Gastroesophageal sphincter (tissue), 4 donors: ENCODE results near the gene MTMR11. TPM values are rescaled to one million over a fixed set of nuclear protein-coding genes. Genes with fewer than 3 reads are reported as not detected.
"Not testable (repeated sequence)": the region's sequence is repeated elsewhere in the genome, so short reads cannot be mapped to it uniquely, and the experiment has no call there.

Experiments
- ATAC-seq: fragments of 150-250 bp; one replicate; pipeline ENCODE4 v1.9.1; 2016; ENCODE audit warnings: mild to moderate bottlenecking, moderate library complexity
- H3K27ac ChIP-seq, 4 donors: fragments of 200-600 bp; sonication (generic) in 3 of 4; 1 replicate in 3 of 4; 2 replicates in 1 of 4; pipeline ENCODE4 v1.5.1; 2016 to 2019
- H3K27me3 ChIP-seq: fragments of 200-600 bp; sonication (generic); one replicate; pipeline ENCODE4 v1.5.1; 2019
- H3K36me3 ChIP-seq, 2 donors: fragments of 200-600 bp; sonication (generic); one replicate each; pipeline ENCODE4 v1.5.1; 2019; ENCODE audit warnings: control low read depth in 1 of 2
- H3K4me1 ChIP-seq, 3 donors: fragments of 200-600 bp; sonication (generic); 1 replicate in 2 of 3; 2 replicates in 1 of 3; pipeline ENCODE4 v1.5.1; 2016 to 2019; ENCODE audit warnings: control low read depth in 2 of 3
- H3K4me3 ChIP-seq, 2 donors: fragments of 200-600 bp; sonication (generic); one replicate each; pipeline ENCODE4 v1.5.1; 2019; ENCODE audit warnings: mild to moderate bottlenecking in 1 of 2, moderate library complexity in 1 of 2
- H3K9me3 ChIP-seq, 3 donors: fragments of 200-600 bp; sonication (generic); one replicate each; pipeline ENCODE4 v1.5.1; 2017 to 2019; ENCODE audit warnings: control low read depth in 2 of 3
- EP300 ChIP-seq: sonication (generic); formaldehyde crosslinking; IDR thresholded peaks from one replicate; pipeline ENCODE4 v1.6.1; 2017; ENCODE audit warnings: antibody characterized with exemption, mild to moderate bottlenecking
- POLR2A ChIP-seq, 2 donors: fragments of 450-650 bp; IDR thresholded peaks; one replicate each; pipeline ENCODE4 v1.6.1; 2017; ENCODE audit warnings: antibody characterized with exemption in 2 of 2, mild to moderate bottlenecking in 2 of 2, moderate library complexity in 1 of 2
- POLR2AphosphoS5 ChIP-seq: sonication (generic); formaldehyde crosslinking; IDR thresholded peaks from one replicate; pipeline ENCODE4 v1.6.1; 2017; ENCODE audit warnings: antibody characterized with exemption
- WGBS, 2 donors: methylation state at CpG; one replicate each; pipeline ENCODE4 v1.1.5; 2018; ENCODE audit warnings: low coverage in 1 of 2; 5-methylcytosine and 5-hydroxymethylcytosine counted together
- total RNA-seq, 4 donors: library from RNA; depleted of rRNA; stranded (reverse); fragments of >200 nt; gene quantifications; one replicate each; pipeline ENCODE4 v1.1.0, GENCODE V29; 2016
- TF ChIP-seq, protein P1 (sequence below), 4 experiments: fragments of 200-600 bp in 2 of 4; fragments of 450-650 bp in 2 of 4; sonication (generic) in 1 of 4; IDR thresholded peaks; one replicate each; pipeline ENCODE4 v1.5.1; 2017 to 2019; ENCODE audit warnings: antibody characterized with exemption in 4 of 4, mild to moderate bottlenecking in 2 of 4, moderate library complexity in 2 of 4

The MTMR11 gene
- total RNA-seq, 4 donors from 2014 or later, result 10.6 to 20.6 (median 14.4) TPM

DNA sequence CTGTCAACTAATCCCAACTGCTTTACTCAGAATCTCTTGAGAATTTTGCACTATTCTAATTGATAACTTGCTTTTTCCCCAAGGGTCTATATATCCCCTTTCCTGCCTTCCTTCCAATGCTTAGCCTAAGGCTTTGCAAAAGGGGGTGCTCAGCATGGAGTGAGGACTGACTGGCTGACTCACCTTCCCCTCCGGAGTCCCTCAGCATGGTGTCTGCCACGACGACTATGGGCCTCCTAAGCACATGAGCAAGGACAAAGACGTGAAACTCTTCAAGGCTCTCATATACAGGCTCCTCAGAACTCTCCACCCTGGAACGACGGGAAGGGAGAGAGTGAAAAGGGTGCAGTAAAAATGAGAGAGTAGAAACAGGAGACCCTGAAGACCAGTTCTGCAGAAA lies 13.2 kb upstream of the MTMR11 start:
- no peaks in the 10 kb centered on the region for H3K4me1 ChIP-seq
- no peak for TF ChIP-seq POLR2A (IDR thresholded peaks at IDR 0.05)
- TF ChIP-seq EP300, result no peak
- no peak for TF ChIP-seq POLR2AphosphoS5
- TF ChIP-seq, protein P1, sequence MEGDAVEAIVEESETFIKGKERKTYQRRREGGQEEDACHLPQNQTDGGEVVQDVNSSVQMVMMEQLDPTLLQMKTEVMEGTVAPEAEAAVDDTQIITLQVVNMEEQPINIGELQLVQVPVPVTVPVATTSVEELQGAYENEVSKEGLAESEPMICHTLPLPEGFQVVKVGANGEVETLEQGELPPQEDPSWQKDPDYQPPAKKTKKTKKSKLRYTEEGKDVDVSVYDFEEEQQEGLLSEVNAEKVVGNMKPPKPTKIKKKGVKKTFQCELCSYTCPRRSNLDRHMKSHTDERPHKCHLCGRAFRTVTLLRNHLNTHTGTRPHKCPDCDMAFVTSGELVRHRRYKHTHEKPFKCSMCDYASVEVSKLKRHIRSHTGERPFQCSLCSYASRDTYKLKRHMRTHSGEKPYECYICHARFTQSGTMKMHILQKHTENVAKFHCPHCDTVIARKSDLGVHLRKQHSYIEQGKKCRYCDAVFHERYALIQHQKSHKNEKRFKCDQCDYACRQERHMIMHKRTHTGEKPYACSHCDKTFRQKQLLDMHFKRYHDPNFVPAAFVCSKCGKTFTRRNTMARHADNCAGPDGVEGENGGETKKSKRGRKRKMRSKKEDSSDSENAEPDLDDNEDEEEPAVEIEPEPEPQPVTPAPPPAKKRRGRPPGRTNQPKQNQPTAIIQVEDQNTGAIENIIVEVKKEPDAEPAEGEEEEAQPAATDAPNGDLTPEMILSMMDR (IDR thresholded peaks at IDR 0.05), result no peak
- H3K9me3 ChIP-seq, result no peaks in the 10 kb centered on the region
- H3K36me3 ChIP-seq, result peaks cover 0 to 70% of the 10 kb centered on the region in 2 donors
- no peak overlapping the region for H3K27ac ChIP-seq
- no peaks in the 10 kb centered on the region for H3K27me3 ChIP-seq
- H3K4me3 ChIP-seq, result no peak overlapping the region
- WGBS, 2 donors, result 60% methylated on average over 4 of the region's 6 CpGs; no CpG with 5 or more reads in 1 of the 2 donors
- no peak for ATAC-seq

DNA sequence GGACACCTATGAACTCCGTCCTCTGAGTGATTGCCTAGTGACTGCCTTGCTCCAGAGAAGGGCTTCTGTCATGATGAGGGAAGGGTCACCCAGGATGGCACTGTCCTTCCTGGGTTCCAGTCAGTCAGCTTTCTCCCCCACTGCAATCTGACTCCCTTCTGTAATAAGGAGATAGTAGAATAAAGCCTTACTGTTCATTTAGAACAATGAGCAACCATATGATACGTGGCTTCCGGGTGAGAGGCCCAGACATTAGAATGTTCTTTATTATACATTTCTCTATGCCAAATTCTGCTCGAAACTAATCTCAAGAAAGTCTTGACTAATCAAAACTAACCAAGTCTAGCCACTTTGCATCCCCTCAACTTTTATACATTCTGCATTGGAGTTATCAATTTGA lies 8.5 kb upstream of the MTMR11 start:
- 77 to 84% methylated on average over 3 of the region's 4 CpGs for WGBS, 2 donors
- peaks cover 0 to 69% of the 10 kb centered on the region in 2 donors for H3K36me3 ChIP-seq
- no peak for TF ChIP-seq POLR2A (IDR thresholded peaks at IDR 0.05)
- no peak for TF ChIP-seq EP300
- TF ChIP-seq, protein P1 (IDR thresholded peaks at IDR 0.05), result no peak
- TF ChIP-seq POLR2AphosphoS5, result no peak

DNA sequence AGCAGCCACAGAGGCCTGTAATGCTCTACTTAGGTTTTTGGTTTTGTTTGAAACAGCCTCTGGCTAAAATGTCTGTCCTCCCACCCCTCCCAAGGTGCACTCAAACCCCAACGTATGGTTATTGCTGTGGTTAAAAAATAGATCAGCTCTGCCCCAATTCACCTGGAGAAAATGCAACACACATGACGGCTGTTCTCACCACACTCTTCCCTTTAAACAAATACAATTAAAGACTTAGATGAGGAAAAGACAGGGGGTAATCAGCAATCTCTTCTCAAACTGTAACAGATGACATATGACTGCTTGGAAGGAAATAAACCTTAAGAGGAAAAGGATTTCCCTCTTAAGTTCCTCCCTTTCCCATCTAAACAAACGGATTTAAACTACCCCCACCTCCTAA lies 6.2 kb upstream of the MTMR11 start:
- ATAC-seq, result no peak
- Histone ChIP-seq H3K36me3 (peaks cover 0 to 46% of the 10 kb centered on the region in 2 donors), H3K27me3 (no peaks in the 10 kb centered on the region), H3K4me1 (peaks cover 3 to 29% (median 7%) of the 10 kb centered on the region in 3 donors), H3K9me3 (no peaks in the 10 kb centered on the region), H3K4me3 (no peak overlapping the region), H3K27ac (peak overlapping the region in 3 of 4 donors; percentile 37 to 53 (median 51))
- TF ChIP-seq, protein P1 (IDR thresholded peaks at IDR 0.05), result no peak
- TF ChIP-seq EP300 (no peak), POLR2AphosphoS5 (no peak), POLR2A (IDR thresholded peaks at IDR 0.05) (no peak)
- WGBS, 2 donors, result 31 to 44% methylated on average over 2 to 3 of the region's 3 CpGs

More for the DNA sequence above, 8.5 kb upstream of the MTMR11 start:
- Histone ChIP-seq H3K9me3 (no peaks in the 10 kb centered on the region), H3K27ac (no peak overlapping the region), H3K27me3 (no peaks in the 10 kb centered on the region), H3K4me1 (peaks cover 0 to 8% (median 0%) of the 10 kb centered on the region in 3 donors), H3K4me3 (no peak overlapping the region)
- ATAC-seq, result no peak

DNA sequence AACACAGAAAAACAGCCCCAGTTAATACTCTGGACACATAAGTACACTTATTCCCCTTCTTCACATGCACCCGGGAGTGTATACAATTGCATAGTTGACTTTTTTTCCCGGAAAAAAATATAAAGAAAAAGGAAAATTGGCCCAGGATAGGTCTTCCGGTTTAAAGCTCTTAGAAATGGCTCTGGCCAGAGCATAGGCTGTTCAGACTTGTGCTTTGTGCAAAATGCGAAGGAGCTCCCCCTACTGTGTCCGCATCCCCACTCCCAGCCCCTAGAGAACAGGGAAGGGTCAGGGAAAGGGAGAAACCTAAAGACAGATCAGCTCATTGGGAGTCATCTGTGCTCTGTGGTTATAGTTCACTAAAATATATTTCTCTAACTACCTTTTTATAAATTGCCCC lies 5.5 kb upstream of the MTMR11 start:
- WGBS, 2 donors, result 6 to 13% methylated on average over 3 to 5 of the region's 5 CpGs
- Histone ChIP-seq H3K9me3 (no peaks in the 10 kb centered on the region), H3K27me3 (no peaks in the 10 kb centered on the region), H3K4me1 (peaks cover 3 to 36% (median 8%) of the 10 kb centered on the region in 3 donors), H3K4me3 (no peak overlapping the region), H3K36me3 (peaks cover 0 to 39% of the 10 kb centered on the region in 2 donors), H3K27ac (peak overlapping the region in 2 of 4 donors; percentile 37 to 51)
- no peak for TF ChIP-seq POLR2A (IDR thresholded peaks at IDR 0.05)
- TF ChIP-seq, protein P1 (IDR thresholded peaks at IDR 0.05), result peak in 1 of 4 experiments; percentile 57
- no peak for TF ChIP-seq EP300
- no peak for TF ChIP-seq POLR2AphosphoS5
- ATAC-seq, result no peak

DNA sequence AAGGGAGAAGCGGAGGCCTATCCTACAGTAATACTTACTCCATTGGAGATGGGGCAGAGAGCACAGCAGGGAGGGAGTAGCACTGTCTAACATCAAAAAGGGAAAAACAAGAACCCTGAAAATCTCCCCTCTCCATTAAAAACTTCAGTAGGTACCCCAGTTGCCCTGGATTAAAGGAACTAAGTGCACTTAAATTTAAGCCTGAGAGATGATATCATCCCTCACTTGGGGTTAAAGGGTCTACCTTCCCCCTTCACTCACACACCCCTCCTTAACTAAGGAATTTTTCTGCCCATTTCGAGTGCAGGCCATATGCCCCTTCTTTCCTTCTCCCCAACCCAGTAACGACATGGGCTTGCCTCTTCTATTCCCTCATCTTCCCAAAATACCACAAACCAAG lies 3.7 kb upstream of the MTMR11 start:
- WGBS, 2 donors, result 94 to 100% methylated on average over 2 to 3 of the region's 3 CpGs
- H3K4me1 ChIP-seq, result peaks cover 3 to 52% (median 15%) of the 10 kb centered on the region in 3 donors
- H3K4me3 ChIP-seq, result no peak overlapping the region
- no peaks in the 10 kb centered on the region for H3K27me3 ChIP-seq
- ATAC-seq, result no peak
- H3K36me3 ChIP-seq, result peaks cover 0 to 21% of the 10 kb centered on the region in 2 donors
- no peaks in the 10 kb centered on the region for H3K9me3 ChIP-seq
- TF ChIP-seq, protein P1 (IDR thresholded peaks at IDR 0.05), result no peak
- TF ChIP-seq POLR2A (IDR thresholded peaks at IDR 0.05) (no peak), POLR2AphosphoS5 (no peak), EP300 (no peak)
- peak overlapping the region in 2 of 4 donors; percentile 81 to 87 for H3K27ac ChIP-seq

DNA sequence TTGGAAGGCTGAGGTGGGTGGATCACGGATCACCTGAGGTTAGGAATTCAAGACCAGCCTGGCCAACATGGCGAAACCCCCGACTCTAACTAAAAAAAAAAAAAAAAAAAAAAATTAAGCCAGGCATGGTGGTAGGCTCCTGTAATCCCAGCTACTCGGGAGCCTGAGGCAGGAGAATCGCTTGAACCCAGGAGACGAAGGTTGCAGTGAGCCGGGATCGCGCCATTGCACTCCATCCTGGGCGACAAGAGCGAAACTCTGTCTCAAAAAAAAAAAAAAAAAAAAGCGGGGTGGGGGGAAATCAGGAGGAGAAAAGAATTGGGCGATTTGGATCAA lies 2.0 kb upstream of the MTMR11 start:
- not testable (repeated sequence) for ATAC-seq, H3K27me3 ChIP-seq, H3K9me3 ChIP-seq, H3K36me3 ChIP-seq
- WGBS, 2 donors, result 25 to 46% methylated on average over 2 to 10 of the region's 13 CpGs
- Histone ChIP-seq H3K27ac (peak overlapping the region; percentile 73 to 87 (median 84)), H3K4me1 (peaks cover 3 to 64% (median 16%) of the 10 kb centered on the region in 3 donors), H3K4me3 (peak overlapping the region; percentile 34 to 40)
